CD4-positive, alpha-beta T cell treated with Interleukin-10 for 1 hour (primary cell): ENCODE measurements around the gene SIRT2.
"Not testable (repeated sequence)": the region's sequence is repeated elsewhere in the genome, so short reads cannot be mapped to it uniquely, and the experiment has no call there.

Experiments
- DNase-seq: peaks from one replicate; pipeline ENCODE4 v3.0.0-alpha.2; 2020

The SIRT2 gene

GRCh38 chr19:38892841-38893240 is 6.6 kb downstream of the SIRT2 start:
- no peak for DNase-seq

- no peak for DNase-seq
Measured at GRCh38 chr19:38891771-38892170, 7.6 kb downstream of the SIRT2 start.

GRCh38 chr19:38890686-38891085 is 8.7 kb downstream of the SIRT2 start:
- DNase-seq, result no peak

- no peak for DNase-seq
Measured at GRCh38 chr19:38889803-38890202, 9.6 kb downstream of the SIRT2 start.

GRCh38 chr19:38888876-38889275 is 10.5 kb downstream of the SIRT2 start:
- DNase-seq, result no peak

- not testable (repeated sequence) for DNase-seq
Measured at GRCh38 chr19:38884691-38885090, 14.7 kb downstream of the SIRT2 start.

- DNase-seq, result no peak
Measured at GRCh38 chr19:38883286-38883685, 16.1 kb downstream of the SIRT2 start.

- no peak for DNase-seq
Measured at GRCh38 chr19:38880882-38881609, 18.4 kb downstream of the SIRT2 start.

- DNase-seq, result no peak
Measured at GRCh38 chr19:38880076-38880881, 19.1 kb downstream of the SIRT2 start.

GRCh38 chr19:38879400-38879751 is 20.0 kb downstream of the SIRT2 start:
- DNase-seq, result no peak

- DNase-seq, result no peak
Measured at GRCh38 chr19:38878575-38879399, 20.6 kb downstream of the SIRT2 start.

GRCh38 chr19:38877781-38878574 is 21.4 kb downstream of the SIRT2 start, which contains the start of gene RINL:
Gene RINL, minus strand, starts transcription at chr19:38878275. Its CDS starts 1,533 bp downstream, at chr19:38876742.
- DNase-seq, result peak; percentile 78

- no peak for DNase-seq
Measured at GRCh38 chr19:38875656-38876395, 23.6 kb downstream of the SIRT2 start.

GRCh38 chr19:38873400-38873799 is 26.0 kb downstream of the SIRT2 start:
- DNase-seq, result not testable (repeated sequence)

GRCh38 chr19:38870612-38871011 is 28.8 kb downstream of the SIRT2 start:
- no peak for DNase-seq

- DNase-seq, result peak; percentile 96
Measured at GRCh38 chr19:38869836-38870607, 29.4 kb downstream of the SIRT2 start.

- peak; percentile 40 for DNase-seq
Measured at GRCh38 chr19:38869160-38869835, 30.1 kb downstream of the SIRT2 start.

GRCh38 chr19:38868551-38868950 is 30.9 kb downstream of the SIRT2 start:
- no peak for DNase-seq

- no peak for DNase-seq
Measured at GRCh38 chr19:38867171-38867780, 32.1 kb downstream of the SIRT2 start.
